ENCODE results near the gene SLIT3. TPM values are rescaled to one million over a fixed set of nuclear protein-coding genes. Genes with fewer than 3 reads are reported as not detected.

SLIT3 gene
- polyA plus RNA-seq, 1 of the 3 experiments (the other 2 are of a cell fraction): 119 TPM

- TF ChIP-seq RFX5 (IDR thresholded peaks at IDR 0.05; ENCODE audit: low read length): no peak
- no peak for TF ChIP-seq USF1 (IDR thresholded peaks at IDR 0.05; ENCODE audit: borderline replicate concordance, low read depth)
- TF ChIP-seq, protein P1, sequence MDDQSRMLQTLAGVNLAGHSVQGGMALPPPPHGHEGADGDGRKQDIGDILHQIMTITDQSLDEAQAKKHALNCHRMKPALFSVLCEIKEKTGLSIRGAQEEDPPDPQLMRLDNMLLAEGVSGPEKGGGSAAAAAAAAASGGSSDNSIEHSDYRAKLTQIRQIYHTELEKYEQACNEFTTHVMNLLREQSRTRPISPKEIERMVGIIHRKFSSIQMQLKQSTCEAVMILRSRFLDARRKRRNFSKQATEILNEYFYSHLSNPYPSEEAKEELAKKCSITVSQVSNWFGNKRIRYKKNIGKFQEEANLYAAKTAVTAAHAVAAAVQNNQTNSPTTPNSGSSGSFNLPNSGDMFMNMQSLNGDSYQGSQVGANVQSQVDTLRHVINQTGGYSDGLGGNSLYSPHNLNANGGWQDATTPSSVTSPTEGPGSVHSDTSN (IDR thresholded peaks at IDR 0.05): peak; percentile 89
- TF ChIP-seq, protein P2, sequence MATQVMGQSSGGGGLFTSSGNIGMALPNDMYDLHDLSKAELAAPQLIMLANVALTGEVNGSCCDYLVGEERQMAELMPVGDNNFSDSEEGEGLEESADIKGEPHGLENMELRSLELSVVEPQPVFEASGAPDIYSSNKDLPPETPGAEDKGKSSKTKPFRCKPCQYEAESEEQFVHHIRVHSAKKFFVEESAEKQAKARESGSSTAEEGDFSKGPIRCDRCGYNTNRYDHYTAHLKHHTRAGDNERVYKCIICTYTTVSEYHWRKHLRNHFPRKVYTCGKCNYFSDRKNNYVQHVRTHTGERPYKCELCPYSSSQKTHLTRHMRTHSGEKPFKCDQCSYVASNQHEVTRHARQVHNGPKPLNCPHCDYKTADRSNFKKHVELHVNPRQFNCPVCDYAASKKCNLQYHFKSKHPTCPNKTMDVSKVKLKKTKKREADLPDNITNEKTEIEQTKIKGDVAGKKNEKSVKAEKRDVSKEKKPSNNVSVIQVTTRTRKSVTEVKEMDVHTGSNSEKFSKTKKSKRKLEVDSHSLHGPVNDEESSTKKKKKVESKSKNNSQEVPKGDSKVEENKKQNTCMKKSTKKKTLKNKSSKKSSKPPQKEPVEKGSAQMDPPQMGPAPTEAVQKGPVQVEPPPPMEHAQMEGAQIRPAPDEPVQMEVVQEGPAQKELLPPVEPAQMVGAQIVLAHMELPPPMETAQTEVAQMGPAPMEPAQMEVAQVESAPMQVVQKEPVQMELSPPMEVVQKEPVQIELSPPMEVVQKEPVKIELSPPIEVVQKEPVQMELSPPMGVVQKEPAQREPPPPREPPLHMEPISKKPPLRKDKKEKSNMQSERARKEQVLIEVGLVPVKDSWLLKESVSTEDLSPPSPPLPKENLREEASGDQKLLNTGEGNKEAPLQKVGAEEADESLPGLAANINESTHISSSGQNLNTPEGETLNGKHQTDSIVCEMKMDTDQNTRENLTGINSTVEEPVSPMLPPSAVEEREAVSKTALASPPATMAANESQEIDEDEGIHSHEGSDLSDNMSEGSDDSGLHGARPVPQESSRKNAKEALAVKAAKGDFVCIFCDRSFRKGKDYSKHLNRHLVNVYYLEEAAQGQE (IDR thresholded peaks at IDR 0.05; ENCODE audit: low read depth, low read length): no peak
- no peak for TF ChIP-seq SMC3 (IDR thresholded peaks at IDR 0.05; ENCODE audit: low read depth, low read length)
- peak; percentile 76 for TF ChIP-seq POLR2AphosphoS5 (IDR thresholded peaks at IDR 0.05; ENCODE audit: low read depth, low read length)
- TF ChIP-seq JUND (IDR thresholded peaks at IDR 0.05): peak; percentile 61
- peak; percentile 26; the same call in 1 of the 2 replicates for TF ChIP-seq GABPA (IDR thresholded peaks at IDR 0.05; ENCODE audit: low read depth)
- TF ChIP-seq, protein P3, sequence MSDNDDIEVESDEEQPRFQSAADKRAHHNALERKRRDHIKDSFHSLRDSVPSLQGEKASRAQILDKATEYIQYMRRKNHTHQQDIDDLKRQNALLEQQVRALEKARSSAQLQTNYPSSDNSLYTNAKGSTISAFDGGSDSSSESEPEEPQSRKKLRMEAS (IDR thresholded peaks at IDR 0.05; ENCODE audit: low read depth): no peak
- TF ChIP-seq RXRA (IDR thresholded peaks at IDR 0.05; ENCODE audit: borderline replicate concordance, low read depth): no peak; the same call in 1 of the 2 replicates
- TF ChIP-seq MXI1 (IDR thresholded peaks at IDR 0.05; ENCODE audit: low read depth, low read length): no peak
- TF ChIP-seq FOXM1 (IDR thresholded peaks at IDR 0.05; ENCODE audit: low read depth): 0 out of 2 replicates have a peak, but pooled peaks have one; percentile 44
- TF ChIP-seq MEF2A (IDR thresholded peaks at IDR 0.05; ENCODE audit: borderline replicate concordance, low read depth): no peak
- peak; percentile 61; the same call in 1 of the 2 replicates for TF ChIP-seq FOSL2 (IDR thresholded peaks at IDR 0.05; ENCODE audit: borderline replicate concordance, low read depth)
- TF ChIP-seq RAD21 (IDR thresholded peaks at IDR 0.05; ENCODE audit: low read length): no peak; the same call in 1 of the 2 replicates
Observed at GRCh38 chr5:168976311-168976970, 324.5 kb downstream of the SLIT3 start (continued).

DNA sequence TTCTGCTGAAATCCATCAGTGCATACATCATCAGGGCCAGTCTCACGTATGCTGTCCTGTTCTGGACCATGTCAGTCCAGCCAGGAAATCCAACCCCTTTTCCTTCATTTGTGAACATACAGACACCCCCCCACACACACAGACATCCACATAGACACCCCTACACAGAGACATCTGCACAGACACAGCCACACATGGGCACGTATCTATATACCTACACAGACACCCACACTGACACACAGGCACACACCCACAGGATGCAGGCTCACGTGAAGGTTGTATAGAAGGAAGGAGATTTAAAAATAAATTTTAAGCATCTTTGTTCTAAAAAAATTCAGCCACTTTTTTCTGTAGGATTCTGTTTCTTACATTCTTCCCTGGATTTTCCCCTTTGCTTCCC is 325.6 kb downstream of the SLIT3 start:
- Histone ChIP-seq H3K27me3 (ENCODE audit: insufficient read depth) (no peaks in the 10 kb centered on the region), H3K4me3 (ENCODE audit: low read depth in 2 of 2, low read length in 1 of 2) (no peak overlapping the region), H3K27ac (ENCODE audit: low read depth in 2 of 2, low read length in 1 of 2) (peak overlapping the region; percentile 46 to 94; a peak in 3 of 4 replicates), H3K9ac (no peak overlapping the region), H2AFZ (ENCODE audit: low read depth) (no peak overlapping the region), H3F3A (replicated peaks; ENCODE audit: insufficient read depth) (peaks cover 4% of the 10 kb centered on the region), H3K4me2 (0 out of 2 replicates have a peak overlapping the region, but pooled peaks have one; percentile 27), H3K4me1 (ENCODE audit: control insufficient read depth in 1 of 2, insufficient read depth in 2 of 2, low read depth in 1 of 2, low read length in 1 of 2) (peaks cover 20 to 58% of the 10 kb centered on the region in 2 experiments; a peak in 3 of 4 replicates), H3K9me3 (no peaks in the 10 kb centered on the region), H3K9me2 (no peaks in the 10 kb centered on the region), H3K79me2 (ENCODE audit: insufficient read depth) (no peaks in the 10 kb centered on the region), H3K36me3 (replicated peaks in 1 of 2; ENCODE audit: control insufficient read depth in 1 of 2, insufficient read depth in 2 of 2, low read length in 1 of 2) (peaks cover 0 to 2% of the 10 kb centered on the region in 2 experiments), H4K20me1 (ENCODE audit: insufficient read depth) (no peaks in the 10 kb centered on the region; the same call in 1 of the 2 replicates)
- POLR2A ChIA-PET: no interaction called here
- CTCF ChIA-PET: interaction anchor here (1.0 to 1.9 kb wide), 4 partner anchors 12 to 32 kb away, joined by 3 to 13 read pairs (median 6); no protein-coding TSS in a partner anchor
- no peak for TF ChIP-seq GATA2 (CRISPR knock-in tag; IDR thresholded peaks at IDR 0.05)
- no peak for TF ChIP-seq RCOR1 (IDR thresholded peaks at IDR 0.05; ENCODE audit: low read length)
- no peak for TF ChIP-seq MXI1 (IDR thresholded peaks at IDR 0.05; ENCODE audit: low read depth, low read length)
- no peak for TF ChIP-seq IRF3 (IDR thresholded peaks at IDR 0.05; ENCODE audit: low read depth, low read length)
- TF ChIP-seq TAF1 (IDR thresholded peaks at IDR 0.05; ENCODE audit: borderline replicate concordance, low read depth, low read length): no peak
- no peak for TF ChIP-seq CHD2 (IDR thresholded peaks at IDR 0.05; ENCODE audit: low read length, partially characterized antibody)
- no peak for TF ChIP-seq ELF1 (IDR thresholded peaks at IDR 0.05)
- no peak for TF ChIP-seq FOSL2 (IDR thresholded peaks at IDR 0.05; ENCODE audit: borderline replicate concordance, low read depth)
- no peak for TF ChIP-seq CTCF (IDR thresholded peaks at IDR 0.05)
- TF ChIP-seq, protein P3 (IDR thresholded peaks at IDR 0.05; ENCODE audit: low read depth): no peak
- TF ChIP-seq POLR2AphosphoS5 (IDR thresholded peaks at IDR 0.05; ENCODE audit: low read depth, low read length): no peak
- WGBS (ENCODE audit: low lambda C conversion rate): 90% methylated on average over 3 of the region's 3 CpGs
- DNase-seq: no peak

All from SK-N-SH (cell line).